Measurements from ENCODE around the gene SACM1L.
"Not testable (repeated sequence)": the region's sequence is repeated elsewhere in the genome, so short reads cannot be mapped to it uniquely, and the experiment has no call there.

Gene SACM1L

GRCh38 chr3:45691842-45692241 is 2.6 kb downstream of the SACM1L start:
- H3K4me3 ChIP-seq (replicated peaks; ENCODE audit: low read depth, low read length): no peak overlapping the region
- no peak for DNase-seq (ENCODE audit: low read depth)
- no peak for TF ChIP-seq CTCF (IDR thresholded peaks at IDR 0.05; ENCODE audit: low read length, missing control alignments)

- H3K4me3 ChIP-seq (replicated peaks; ENCODE audit: low read depth, low read length): no peak overlapping the region
- no peak for DNase-seq (ENCODE audit: low read depth)
- no peak for TF ChIP-seq CTCF (IDR thresholded peaks at IDR 0.05; ENCODE audit: low read length, missing control alignments)
Measured at GRCh38 chr3:45692866-45693265, 3.7 kb downstream of the SACM1L start.

DNA sequence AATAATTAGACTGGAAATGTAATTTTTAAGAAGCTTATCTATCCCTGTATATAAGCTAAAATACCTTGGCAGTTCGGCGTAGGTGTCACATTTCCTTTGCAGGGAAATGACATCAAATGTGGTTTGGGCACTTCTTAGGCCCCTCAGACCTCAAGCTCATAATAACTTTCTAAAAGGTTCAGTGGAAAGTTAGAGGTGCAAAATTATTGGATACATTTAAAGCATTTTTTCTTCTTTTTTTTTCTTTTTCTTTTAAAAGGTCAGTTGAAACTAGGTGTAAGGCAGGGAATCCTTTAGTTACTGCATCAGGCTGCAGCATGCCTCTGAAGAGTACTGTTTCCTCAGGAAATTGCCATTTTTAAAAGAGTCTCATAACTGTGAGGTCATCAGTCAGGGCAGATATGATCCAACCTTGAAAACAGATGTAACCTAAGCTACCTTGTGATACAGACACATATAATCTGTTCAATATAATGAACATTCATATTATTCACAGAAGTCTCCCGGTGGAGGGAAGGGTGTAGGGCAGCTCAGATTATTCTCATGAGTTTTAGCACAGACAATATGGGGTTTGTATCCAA is 4.8 kb downstream of the SACM1L start:
- H3K4me3 ChIP-seq (replicated peaks; ENCODE audit: low read depth, low read length): no peak overlapping the region
- DNase-seq (ENCODE audit: low read depth): no peak
- no peak for TF ChIP-seq CTCF (IDR thresholded peaks at IDR 0.05; ENCODE audit: low read length, missing control alignments)

DNA sequence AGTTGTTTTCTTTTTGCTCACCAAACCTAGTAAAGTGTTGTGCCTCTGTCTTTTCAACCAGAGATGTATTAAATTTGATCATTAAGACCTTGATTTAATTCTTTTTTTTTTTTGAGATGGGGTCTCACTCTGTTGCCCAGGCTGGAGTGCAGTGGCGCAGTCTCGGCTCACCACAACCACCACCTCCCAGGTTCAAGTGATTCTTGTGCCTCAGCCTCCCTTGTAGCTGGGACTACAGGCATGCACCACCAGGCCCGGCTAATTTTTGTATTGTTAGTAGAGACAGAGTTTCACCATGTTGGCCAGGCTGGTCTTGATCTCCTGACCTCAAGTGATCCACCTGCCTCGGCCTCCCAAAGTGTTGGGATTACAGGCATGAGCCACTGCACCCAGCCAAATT is 6.0 kb downstream of the SACM1L start:
- H3K4me3 ChIP-seq (replicated peaks; ENCODE audit: low read depth, low read length); DNase-seq (ENCODE audit: low read depth): not testable (repeated sequence)

GRCh38 chr3:45700570-45701073 is 11.4 kb downstream of the SACM1L start:
- TF ChIP-seq CTCF (IDR thresholded peaks at IDR 0.05; ENCODE audit: low read length, missing control alignments): no peak
- no peak for DNase-seq (ENCODE audit: low read depth)
- no peak overlapping the region for H3K4me3 ChIP-seq (replicated peaks; ENCODE audit: low read depth, low read length)

DNA sequence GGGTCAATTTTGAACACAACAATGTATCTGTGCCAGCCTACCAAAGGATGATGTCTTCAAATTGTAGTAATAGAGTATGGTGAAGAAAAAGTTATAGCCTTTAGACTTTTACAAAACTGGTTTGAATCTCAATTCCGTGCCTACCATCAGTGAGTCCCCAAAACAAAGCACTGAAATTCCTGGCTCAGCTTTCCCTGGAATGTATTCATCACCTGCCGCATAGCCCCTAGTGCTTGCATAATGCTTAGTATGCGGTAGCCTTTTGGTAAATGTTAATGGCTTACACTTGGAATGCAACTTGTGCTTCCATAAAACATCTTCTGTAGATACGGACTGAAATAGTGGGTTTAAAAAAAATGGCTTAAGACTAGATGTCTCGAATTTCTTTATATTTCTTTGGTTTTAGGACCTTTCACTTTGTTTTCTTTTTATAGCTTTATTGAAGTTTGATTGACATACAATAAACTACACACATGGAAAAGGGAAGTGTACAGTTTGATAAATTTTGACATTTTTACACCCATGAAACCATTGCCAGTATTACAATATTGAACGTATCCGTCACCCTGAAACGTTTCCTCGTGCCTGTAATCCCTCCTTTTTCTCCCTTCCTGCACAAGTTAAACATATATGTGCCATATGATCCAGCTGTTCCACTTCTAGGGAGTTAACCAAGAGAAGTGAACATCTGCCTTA is 12.1 kb downstream of the SACM1L start:
- H3K4me3 ChIP-seq (replicated peaks; ENCODE audit: low read depth, low read length): no peak overlapping the region
- no peak for TF ChIP-seq CTCF (IDR thresholded peaks at IDR 0.05; ENCODE audit: low read length, missing control alignments)
- no peak for DNase-seq (ENCODE audit: low read depth)

- no peak overlapping the region for H3K4me3 ChIP-seq (replicated peaks; ENCODE audit: low read depth, low read length)
- TF ChIP-seq CTCF (IDR thresholded peaks at IDR 0.05; ENCODE audit: low read length, missing control alignments): no peak
- DNase-seq (ENCODE audit: low read depth): no peak
Measured at GRCh38 chr3:45704301-45704943, 15.2 kb downstream of the SACM1L start.

Data from fibroblast of pulmonary artery (primary cell).